Naive thymus-derived CD4-positive, alpha-beta T cell (primary cell): Measurements from ENCODE around the gene ARPC1B. TPM values are rescaled to one million over a fixed set of nuclear protein-coding genes. Genes with fewer than 3 reads are reported as not detected.
"Not testable (repeated sequence)": the region's sequence is repeated elsewhere in the genome, so short reads cannot be mapped to it uniquely, and the experiment has no call there.

Experiments used
- ATAC-seq: fragments of 150-1000 bp; cut with Tn5 transposase; 2 replicates; pipeline ENCODE4 v1.10.0; 2021; ENCODE audit warnings: mild to moderate bottlenecking, moderate library complexity
- CTCF ChIA-PET: fragments of 350-600 bp; sonication (Branson Sonifier 250); formaldehyde crosslinking; loops from one replicate; lab custom pipeline; 2021; ENCODE audit warnings: antibody characterized with exemption; lab: Charles Lee
- POLR2A ChIA-PET: fragments of 350-600 bp; sonication (Branson Sonifier 250); formaldehyde crosslinking; loops from one replicate; lab custom pipeline; 2021; ENCODE audit warnings: antibody characterized with exemption, inconsistent platforms; lab: Charles Lee
- DNase-seq, 9 donors: peaks; one replicate each; pipeline versions ENCODE4 v3.0.0 to v3.0.0-alpha.2; 2020 to 2022; ENCODE audit warnings: mixed read lengths in 1 of 9
- H3K27ac ChIP-seq: one replicate; pipeline ENCODE4 v1.7.0; 2013; ENCODE audit warnings: mild to moderate bottlenecking, low read depth, low read length, moderate library complexity
- H3K27me3 ChIP-seq, 2 donors: one replicate each; pipeline ENCODE4 v1.7.0; 2013; ENCODE audit warnings: low read length in 2 of 2, mild to moderate bottlenecking in 2 of 2, moderate library complexity in 2 of 2; ENCODE audit not compliant: control insufficient read depth in 2 of 2, insufficient read depth in 2 of 2
- H3K36me3 ChIP-seq, 3 experiments: 1 replicate in 2 of 3; 2 replicates in 1 of 3; pipeline ENCODE4 v1.7.0; 2013; ENCODE audit warnings: low read length in 3 of 3, mild to moderate bottlenecking in 3 of 3, moderate library complexity in 1 of 3; ENCODE audit not compliant: insufficient read depth in 3 of 3, control insufficient read depth in 2 of 3
- H3K4me1 ChIP-seq, 2 donors: one replicate each; pipeline ENCODE4 v1.7.0; 2013; ENCODE audit warnings: low read length in 2 of 2, mild to moderate bottlenecking in 2 of 2, moderate library complexity in 1 of 2; ENCODE audit not compliant: control insufficient read depth in 2 of 2, insufficient read depth in 2 of 2
- H3K4me3 ChIP-seq: 2 replicates; pipeline ENCODE4 v1.7.0; 2013; ENCODE audit warnings: mild to moderate bottlenecking, low read length
- H3K9me3 ChIP-seq, 3 experiments: 1 replicate in 2 of 3; 2 replicates in 1 of 3; pipeline ENCODE4 v1.7.0; 2013; ENCODE audit warnings: low read length in 3 of 3; ENCODE audit not compliant: control insufficient read depth in 2 of 3
- H3K27ac Mint-ChIP-seq, 9 donors: one replicate each; pipeline ENCODE4 v1.8.0; 2020 to 2022; ENCODE audit warnings: mixed read lengths in 9 of 9, mild to moderate bottlenecking in 8 of 9, moderate library complexity in 5 of 9, inconsistent platforms in 2 of 9
- H3K27me3 Mint-ChIP-seq, 5 donors: one replicate each; pipeline ENCODE4 v1.8.0; 2021 to 2022; ENCODE audit warnings: mixed read lengths in 5 of 5, mild to moderate bottlenecking in 1 of 5
- H3K36me3 Mint-ChIP-seq, 5 donors: one replicate each; pipeline ENCODE4 v1.8.0; 2020 to 2022; ENCODE audit warnings: mixed read lengths in 5 of 5, mild to moderate bottlenecking in 3 of 5, inconsistent platforms in 1 of 5
- H3K4me1 Mint-ChIP-seq, 7 donors: one replicate each; pipeline ENCODE4 v1.8.0; 2020 to 2022; ENCODE audit warnings: mixed read lengths in 7 of 7, mild to moderate bottlenecking in 3 of 7, inconsistent platforms in 1 of 7
- H3K4me3 Mint-ChIP-seq, 10 donors: one replicate each; pipeline ENCODE4 v1.8.0; 2020 to 2022; ENCODE audit warnings: mild to moderate bottlenecking in 10 of 10, mixed read lengths in 10 of 10, moderate library complexity in 6 of 10, inconsistent platforms in 2 of 10
- H3K9me3 Mint-ChIP-seq, 11 donors: one replicate each; pipeline ENCODE4 v1.8.0; 2020 to 2022; ENCODE audit warnings: mixed read lengths in 11 of 11, mild to moderate bottlenecking in 4 of 11, inconsistent platforms in 1 of 11, moderate library complexity in 1 of 11
- intact Hi-C, 2 donors: fragments of 100-400 bp; cut with micrococcal nuclease; formaldehyde crosslinking; loops; one replicate each; pipeline ENCODE4 v1.15.1; 2023
- polyA plus RNA-seq, 2 donors: library from polyadenylated mRNA; unstranded; fragments of 300-500 nt; fragmentation: Illumina TruSeq; gene quantifications; one replicate each; pipeline ENCODE4 v1.2.3, GENCODE V29; 2021
- total RNA-seq, 6 experiments: library from RNA in 5 of 6; stranded (reverse) in 5 of 6; gene quantifications; 1 replicate in 5 of 6; 2 replicates in 1 of 6; pipeline ENCODE4 v1.2.3 and lab custom pipeline; 2021 to 2026

The ARPC1B gene
- total and polyA plus RNA-seq, 7 experiments from 2014 or later, result 88.1 to 575 (median 217) TPM

GRCh38 chr7:99355098-99355497 is 19.4 kb upstream of the ARPC1B start:
- no peak for ATAC-seq
- Histone ChIP-seq H3K4me1 (no peaks in the 10 kb centered on the region), H3K9me3 (no peaks in the 10 kb centered on the region), H3K27me3 (no peaks in the 10 kb centered on the region), H3K36me3 (peaks cover 8 to 78% (median 26%) of the 10 kb centered on the region in 3 experiments), H3K27ac (no peak overlapping the region), H3K4me3 (no peak overlapping the region)
- ChIA-PET CTCF (no interaction called here), POLR2A (no interaction called here)
- Mint-ChIP-seq H3K9me3 (no peaks in the 10 kb centered on the region), H3K36me3 (peaks cover 7 to 29% (median 17%) of the 10 kb centered on the region in 5 donors), H3K27ac (no peak overlapping the region), H3K4me1 (peaks cover 0 to under 1% (median 0%) of the 10 kb centered on the region in 7 donors), H3K27me3 (no peaks in the 10 kb centered on the region), H3K4me3 (no peak overlapping the region)
- intact Hi-C loops, result no loop called here
- DNase-seq, result no peak

DNA sequence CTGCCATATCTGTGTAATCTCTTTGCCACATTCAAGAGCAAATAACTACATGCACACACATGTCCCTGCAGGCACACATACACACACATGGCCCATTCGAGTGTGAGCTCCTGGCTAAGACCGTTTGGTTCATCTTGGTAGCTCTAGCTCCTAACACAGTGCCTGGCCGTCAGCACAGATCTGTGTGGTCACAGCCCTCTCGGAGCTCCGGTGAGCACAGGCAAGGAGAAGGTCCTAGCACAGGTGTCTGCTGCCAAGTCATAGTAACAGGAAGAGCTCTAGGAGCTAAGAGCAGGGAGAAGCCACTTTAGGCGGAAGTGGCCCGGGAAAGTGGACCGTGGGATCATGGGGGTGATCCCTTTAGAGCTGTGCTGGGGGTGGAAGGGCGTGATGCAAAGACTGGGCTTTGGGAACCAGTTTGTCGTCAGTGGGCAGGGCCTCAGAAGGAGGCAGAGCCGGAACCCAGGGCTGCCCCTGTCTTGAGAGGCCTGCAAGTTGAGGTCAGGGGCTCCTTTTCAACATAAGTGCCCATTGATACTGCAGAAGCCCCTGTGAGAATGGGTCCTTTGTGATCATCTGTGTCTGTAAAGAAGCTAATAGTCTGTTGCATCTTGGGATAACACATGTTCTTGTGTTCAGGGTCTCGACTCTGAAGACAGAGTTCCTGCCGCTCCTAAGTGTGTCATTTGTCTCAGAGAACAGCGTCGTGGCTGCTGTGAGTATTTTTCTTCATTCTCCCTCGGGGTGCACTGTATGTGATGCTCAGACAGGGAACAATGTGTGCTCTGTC is 16.6 kb upstream of the ARPC1B start:
- peaks cover 11 to 80% (median 17%) of the 10 kb centered on the region in 3 experiments for H3K36me3 ChIP-seq
- peaks cover 5 to 19% (median 14%) of the 10 kb centered on the region in 5 donors for H3K36me3 Mint-ChIP-seq

DNA sequence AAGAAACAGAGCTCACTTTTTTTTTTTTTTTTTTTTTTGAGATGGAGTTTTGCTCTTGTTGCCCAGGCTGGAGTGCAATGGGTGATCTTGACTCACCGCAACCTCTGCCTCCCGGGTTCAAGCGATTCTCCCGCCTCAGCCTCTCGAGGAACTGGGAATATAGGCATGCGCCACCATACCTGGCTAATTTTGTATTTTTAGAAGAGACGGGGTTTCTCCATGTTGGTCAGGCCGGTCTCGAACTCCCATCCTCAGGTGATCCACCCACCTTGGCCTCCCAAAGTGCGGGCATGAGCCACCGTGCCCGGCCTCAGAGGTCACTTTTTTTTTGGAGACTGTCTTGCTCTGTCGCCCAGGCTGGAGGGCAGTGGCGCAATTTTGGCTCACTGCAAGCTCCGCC is 16.0 kb upstream of the ARPC1B start:
- intact Hi-C loops, H3K27me3 ChIP-seq, ATAC-seq, H3K27me3 Mint-ChIP-seq, H3K4me1 ChIP-seq, DNase-seq, CTCF ChIA-PET, H3K9me3 Mint-ChIP-seq, H3K4me3 ChIP-seq, H3K9me3 ChIP-seq, H3K27ac ChIP-seq, H3K27ac Mint-ChIP-seq, H3K4me1 Mint-ChIP-seq, H3K4me3 Mint-ChIP-seq: not testable (repeated sequence)
- H3K36me3 ChIP-seq, result peaks cover 17 to 85% (median 17%) of the 10 kb centered on the region in 3 experiments
- POLR2A ChIA-PET, result interaction anchor here (0.7 kb wide), 1 partner anchor 90 kb away, joined by 4 read pairs; no protein-coding TSS in a partner anchor
- H3K36me3 Mint-ChIP-seq, result peaks cover 7 to 20% (median 15%) of the 10 kb centered on the region in 5 donors

More for the DNA sequence above, 16.6 kb upstream of the ARPC1B start:
- H3K9me3 ChIP-seq, result no peaks in the 10 kb centered on the region
- H3K27me3 ChIP-seq, result no peaks in the 10 kb centered on the region
- Mint-ChIP-seq H3K27ac (peak overlapping the region in 1 of 9 donors; percentile 72), H3K27me3 (no peaks in the 10 kb centered on the region), H3K9me3 (no peaks in the 10 kb centered on the region), H3K4me3 (no peak overlapping the region), H3K4me1 (no peaks in the 10 kb centered on the region)
- no peak for ATAC-seq
- H3K4me1 ChIP-seq, result no peaks in the 10 kb centered on the region
- no peak overlapping the region for H3K27ac ChIP-seq
- DNase-seq, result no peak
- CTCF ChIA-PET, result interaction anchor here (1.1 kb wide), 1 partner anchor 478 kb away, joined by 3 read pairs; no protein-coding TSS in a partner anchor
- H3K4me3 ChIP-seq, result no peak overlapping the region
- intact Hi-C loops, result no loop called here
- POLR2A ChIA-PET, result no interaction called here

DNA sequence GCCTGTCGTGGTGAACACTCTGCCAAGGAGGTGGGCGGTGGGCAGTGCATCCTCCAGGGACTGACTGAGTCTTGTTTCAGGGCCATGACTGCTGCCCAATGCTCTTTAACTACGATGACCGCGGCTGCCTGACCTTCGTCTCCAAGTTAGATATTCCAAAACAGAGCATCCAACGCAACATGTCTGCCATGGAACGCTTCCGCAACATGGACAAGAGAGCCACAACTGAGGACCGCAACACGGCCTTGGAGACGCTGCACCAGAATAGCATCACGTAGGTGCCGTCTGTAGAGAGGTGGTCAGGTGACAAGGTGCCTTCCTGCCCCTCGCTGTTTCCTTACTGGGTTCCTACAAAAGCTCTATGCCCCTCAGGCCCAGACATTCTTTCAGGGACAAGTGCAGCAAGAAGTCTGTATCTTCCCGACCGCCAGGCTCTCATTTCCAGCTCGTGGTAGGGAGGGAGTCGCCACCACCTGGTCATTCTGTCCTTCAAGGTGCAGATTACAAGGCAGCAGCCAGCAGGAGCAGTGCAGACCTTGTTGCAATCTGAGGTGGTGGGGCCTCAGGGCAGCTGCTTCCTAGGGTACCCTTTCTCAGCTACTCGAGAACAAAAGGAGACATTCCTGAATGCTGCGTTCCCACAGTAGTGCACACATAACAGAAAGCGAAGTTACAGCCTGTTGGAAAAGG is 14.9 kb upstream of the ARPC1B start:
- Mint-ChIP-seq H3K4me3 (no peak overlapping the region), H3K4me1 (peaks cover 0 to 2% (median 0%) of the 10 kb centered on the region in 7 donors), H3K9me3 (no peaks in the 10 kb centered on the region), H3K27me3 (no peaks in the 10 kb centered on the region), H3K27ac (peak overlapping the region in 1 of 9 donors; percentile 10), H3K36me3 (peaks cover 7 to 22% (median 18%) of the 10 kb centered on the region in 5 donors)
- CTCF ChIA-PET, result interaction anchor here (0.6 to 1.2 kb wide), 2 partner anchors 50 to 1168 kb away, joined by 3 to 8 read pairs; no protein-coding TSS in a partner anchor
- Histone ChIP-seq H3K9me3 (no peaks in the 10 kb centered on the region), H3K27ac (no peak overlapping the region), H3K4me3 (no peak overlapping the region), H3K36me3 (peaks cover 14 to 85% (median 21%) of the 10 kb centered on the region in 3 experiments), H3K27me3 (no peaks in the 10 kb centered on the region), H3K4me1 (no peaks in the 10 kb centered on the region)
- POLR2A ChIA-PET, result interaction anchor here (0.6 to 0.7 kb wide), 2 partner anchors 89 to 304 kb away, joined by 3 to 4 read pairs; no protein-coding TSS in a partner anchor
- no peak for DNase-seq
- no peak for ATAC-seq
- intact Hi-C loops, result no loop called here

DNA sequence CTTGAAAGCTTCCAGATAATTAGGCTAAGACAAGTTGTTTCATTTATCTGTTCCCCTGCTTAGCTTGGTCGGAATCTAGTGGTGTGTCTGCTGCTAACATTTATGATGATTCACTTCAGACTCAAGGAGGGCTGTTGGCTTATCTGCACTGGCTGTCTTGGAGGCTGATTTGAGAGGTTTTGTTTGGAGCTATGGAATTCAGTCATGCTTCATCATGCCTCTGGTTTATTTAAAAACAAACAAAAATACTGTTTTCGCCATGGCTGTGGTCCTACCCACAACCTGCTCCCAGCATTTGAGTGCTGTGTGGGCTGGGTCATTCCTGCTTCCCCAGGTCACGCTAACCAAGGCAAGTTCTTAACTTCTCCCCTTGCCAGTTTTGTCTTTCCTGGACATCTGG is 11.7 kb upstream of the ARPC1B start:
- H3K4me1 ChIP-seq, result no peaks in the 10 kb centered on the region
- no peaks in the 10 kb centered on the region for H3K27me3 ChIP-seq
- no peaks in the 10 kb centered on the region for H3K27me3 Mint-ChIP-seq
- CTCF ChIA-PET, result interaction anchor here (0.6 to 1.0 kb wide), 6 partner anchors 10 to 553 kb away, joined by 3 to 8 read pairs (median 4); no protein-coding TSS in a partner anchor
- no peak overlapping the region for H3K4me3 ChIP-seq
- H3K27ac Mint-ChIP-seq, result peak overlapping the region in 2 of 9 donors; percentile 9 to 25
- POLR2A ChIA-PET, result interaction anchor here (0.6 kb wide), 1 partner anchor 450 kb away, joined by 5 read pairs; no protein-coding TSS in a partner anchor
- H3K4me1 Mint-ChIP-seq, result peaks cover 0 to 4% (median 0%) of the 10 kb centered on the region in 7 donors
- no peak for ATAC-seq
- no peaks in the 10 kb centered on the region for H3K9me3 ChIP-seq
- H3K27ac ChIP-seq, result no peak overlapping the region
- no peak overlapping the region for H3K4me3 Mint-ChIP-seq
- peaks cover 20 to 86% (median 20%) of the 10 kb centered on the region in 3 experiments for H3K36me3 ChIP-seq
- H3K36me3 Mint-ChIP-seq, result peaks cover 3 to 17% (median 10%) of the 10 kb centered on the region in 5 donors
- H3K9me3 Mint-ChIP-seq, result no peaks in the 10 kb centered on the region
- intact Hi-C loops, result no loop called here
- no peak for DNase-seq

DNA sequence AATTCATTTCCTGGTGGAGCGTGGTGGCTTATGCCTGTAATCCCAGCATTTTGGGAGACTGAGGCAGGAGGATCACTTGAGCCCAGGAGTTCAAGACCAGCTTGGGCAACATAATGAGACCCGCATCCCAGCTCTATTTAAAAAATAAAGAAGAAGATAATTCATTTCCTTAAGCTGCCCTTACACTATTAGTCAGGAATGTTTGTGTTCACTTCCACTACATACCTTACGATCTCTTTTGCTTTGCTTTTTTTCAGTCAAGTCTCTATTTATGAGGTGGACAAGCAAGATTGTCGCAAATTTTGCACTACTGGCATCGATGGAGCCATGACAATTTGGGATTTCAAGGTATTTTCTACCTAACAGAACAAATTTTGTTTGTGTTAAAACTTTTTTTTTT is 11.2 kb upstream of the ARPC1B start:
- POLR2A ChIA-PET, result interaction anchor here (0.6 kb wide), 1 partner anchor 191 kb away, joined by 4 read pairs; no protein-coding TSS in a partner anchor
- Mint-ChIP-seq H3K4me1 (peaks cover 0 to 4% (median 0%) of the 10 kb centered on the region in 7 donors), H3K4me3 (no peak overlapping the region), H3K27ac (peak overlapping the region in 1 of 9 donors; percentile 45), H3K27me3 (no peaks in the 10 kb centered on the region), H3K9me3 (no peaks in the 10 kb centered on the region), H3K36me3 (peaks cover 0 to 13% (median 8%) of the 10 kb centered on the region in 5 donors)
- H3K4me3 ChIP-seq, result no peak overlapping the region
- no peaks in the 10 kb centered on the region for H3K27me3 ChIP-seq
- intact Hi-C loops, result no loop called here
- no peaks in the 10 kb centered on the region for H3K4me1 ChIP-seq
- CTCF ChIA-PET, result interaction anchor here (0.6 to 1.0 kb wide), 6 partner anchors 11 to 553 kb away, joined by 3 to 5 read pairs (median 4); no protein-coding TSS in a partner anchor
- peaks cover 16 to 81% (median 18%) of the 10 kb centered on the region in 3 experiments for H3K36me3 ChIP-seq
- no peaks in the 10 kb centered on the region for H3K9me3 ChIP-seq
- no peak for ATAC-seq
- no peak for DNase-seq
- H3K27ac ChIP-seq, result no peak overlapping the region
